ENCODE data around the gene RASEF.
"Not testable (repeated sequence)": the region's sequence is repeated elsewhere in the genome, so short reads cannot be mapped to it uniquely, and the experiment has no call there.

RASEF gene

GRCh38 chr9:83062651-83063527 is at the start of gene RASEF:
Gene RASEF, minus strand, starts transcription at chr9:83063142. Its CDS starts 275 bp downstream, at chr9:83062867.
- no peak for FAIRE-seq

- FAIRE-seq: no peak
These were observed 48.2 kb upstream of the RASEF start for GRCh38 chr9:83111169-83111568.

DNA sequence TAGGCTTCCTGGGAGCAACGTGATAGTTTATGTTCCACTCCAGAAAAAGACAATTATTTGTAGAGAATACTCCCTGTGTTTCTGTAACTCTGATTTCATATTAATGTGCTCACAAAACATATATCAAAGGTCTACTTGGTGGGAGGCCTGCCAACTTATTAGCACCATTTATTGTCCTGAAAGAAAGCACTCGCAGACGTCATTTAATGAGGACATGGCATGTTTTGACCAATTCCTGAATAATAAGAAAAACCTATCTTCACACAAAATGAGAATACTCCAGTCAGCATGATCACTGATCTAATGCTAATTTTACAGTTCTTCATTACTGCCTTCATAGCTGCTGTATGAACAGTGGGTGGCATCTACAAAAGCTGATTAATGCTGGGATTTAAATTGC is 46.4 kb upstream of the RASEF start:
- no peak for FAIRE-seq

- FAIRE-seq: no peak
These were observed 45.3 kb upstream of the RASEF start for GRCh38 chr9:83108208-83108607.

GRCh38 chr9:83106772-83107171 is 43.8 kb upstream of the RASEF start:
- no peak for FAIRE-seq

DNA sequence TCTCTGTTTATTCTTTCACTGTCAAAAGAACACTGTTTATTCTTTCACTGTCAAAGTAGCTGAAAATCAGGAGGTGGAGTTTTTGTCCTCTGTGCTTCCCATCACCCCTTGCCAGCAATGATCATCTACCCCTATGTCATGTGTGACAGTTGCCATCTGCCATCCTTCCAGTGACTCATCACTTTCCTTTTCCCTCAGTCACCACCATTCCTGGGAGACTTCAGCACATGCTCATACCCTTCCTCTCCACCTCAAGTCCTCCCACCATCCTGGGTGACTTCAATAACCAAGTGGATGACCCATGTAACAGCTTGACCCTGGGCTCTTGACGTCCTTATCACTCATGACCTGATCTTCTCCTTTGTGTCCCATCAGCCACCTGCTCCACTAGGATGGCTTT is 43.3 kb upstream of the RASEF start:
- no peak for FAIRE-seq

DNA sequence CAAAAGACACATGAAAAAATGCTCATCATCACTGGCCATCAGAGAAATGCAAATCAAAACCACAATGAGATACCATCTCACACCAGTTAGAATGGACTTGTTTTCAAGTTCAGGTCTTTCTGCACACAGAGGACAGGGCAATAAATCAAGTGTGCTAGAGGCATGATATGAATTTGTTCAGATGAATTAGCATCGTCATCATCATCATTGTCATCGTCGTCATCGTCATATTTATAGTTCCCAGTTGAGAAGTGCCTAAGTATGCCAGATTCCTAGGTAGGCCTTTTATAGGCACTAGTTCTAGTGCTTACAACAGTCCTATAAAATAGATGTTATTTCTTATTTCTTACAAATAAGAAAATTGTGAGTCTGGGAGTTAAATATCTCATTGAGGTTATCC is 34.7 kb upstream of the RASEF start:
- FAIRE-seq: no peak

DNA sequence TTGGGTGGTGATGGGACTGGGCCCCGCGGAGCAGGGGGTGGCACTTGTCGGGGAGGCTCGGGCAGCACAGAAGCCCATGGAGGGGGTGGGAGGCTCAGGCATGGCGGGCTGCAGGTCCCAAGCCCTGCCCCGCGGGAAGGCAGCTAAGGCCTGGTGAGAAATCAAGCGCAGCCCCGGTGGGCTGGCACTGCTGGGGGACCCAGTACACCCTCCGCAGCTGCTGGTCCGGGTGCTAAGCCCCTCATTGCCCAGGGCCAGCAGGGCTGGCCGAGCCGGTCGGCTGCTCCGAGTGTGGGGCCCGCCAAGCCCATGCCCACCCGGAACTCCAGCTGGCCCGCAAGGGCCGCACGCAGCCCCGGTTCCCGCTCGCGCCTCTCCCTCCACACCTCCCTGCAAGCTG is 30.4 kb upstream of the RASEF start:
- not testable (repeated sequence) for FAIRE-seq

DNA sequence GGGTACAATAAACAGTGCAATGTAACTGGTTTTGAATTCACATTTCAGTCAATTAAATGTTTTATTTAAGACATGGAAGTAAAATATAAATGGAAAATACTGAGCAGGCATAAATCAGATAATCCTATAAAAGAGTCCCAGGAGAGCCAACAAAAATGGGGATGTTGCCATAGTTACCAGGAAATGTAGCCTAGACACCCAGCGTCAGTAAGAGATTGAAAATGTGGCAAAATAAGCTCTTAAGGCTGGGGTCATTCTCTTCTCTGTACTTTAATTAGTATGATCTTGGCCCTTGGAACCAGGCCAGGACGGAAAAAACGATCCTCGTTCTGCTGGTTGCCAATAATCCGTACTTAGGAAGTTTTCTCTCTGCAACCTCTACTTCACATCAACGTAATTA is 18.9 kb upstream of the RASEF start:
- FAIRE-seq: no peak

DNA sequence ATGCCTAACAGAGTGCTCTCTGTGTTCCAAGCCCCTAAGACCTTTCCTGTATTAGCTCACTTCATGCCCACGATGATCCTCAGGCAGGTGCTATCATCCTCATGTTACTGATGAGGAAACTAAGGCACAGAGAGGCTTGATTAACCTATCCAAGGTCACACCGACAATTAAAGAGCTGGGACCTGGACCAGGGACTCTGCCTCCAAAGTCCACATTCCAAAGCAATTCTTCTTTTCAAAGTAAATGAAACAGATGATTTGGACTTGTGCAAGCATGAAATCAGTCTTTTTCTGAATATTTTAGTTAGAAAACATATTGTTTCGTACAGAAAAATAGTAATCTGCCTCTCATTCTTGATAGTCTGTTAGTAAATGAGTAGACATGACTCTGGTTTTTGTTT is 18.1 kb upstream of the RASEF start:
- no peak for FAIRE-seq

GRCh38 chr9:83075932-83076331 is 13.0 kb upstream of the RASEF start:
- not testable (repeated sequence) for FAIRE-seq

- not testable (repeated sequence) for FAIRE-seq
These were observed 9.6 kb upstream of the RASEF start for GRCh38 chr9:83072498-83072897.

- FAIRE-seq: no peak
These were observed 8.7 kb upstream of the RASEF start for GRCh38 chr9:83071626-83072025.

- FAIRE-seq: no peak
These were observed 7.3 kb upstream of the RASEF start for GRCh38 chr9:83070261-83070660.

DNA sequence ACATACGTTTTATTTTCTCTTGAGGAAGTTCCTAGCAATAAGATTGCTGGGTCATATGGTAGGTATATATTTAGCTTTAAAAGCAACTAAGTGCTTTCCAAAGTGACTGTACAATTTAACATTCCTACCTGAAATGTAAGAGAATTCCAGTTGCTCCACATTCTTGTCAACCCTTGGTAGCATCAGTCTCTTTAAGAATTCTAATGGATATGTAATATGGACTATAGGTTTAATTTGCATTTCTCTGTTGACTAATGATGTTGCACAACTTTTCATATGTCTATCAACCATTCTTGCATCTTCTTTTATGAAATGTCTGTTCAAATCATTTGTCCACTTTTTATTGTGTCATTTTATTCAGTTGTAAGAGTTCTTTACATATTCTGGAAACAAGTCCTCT is 6.7 kb upstream of the RASEF start:
- no peak for FAIRE-seq

- no peak for FAIRE-seq
These were observed 5.5 kb upstream of the RASEF start for GRCh38 chr9:83068414-83068813.

- FAIRE-seq: no peak
These were observed 4.6 kb upstream of the RASEF start for GRCh38 chr9:83067579-83067978.

DNA sequence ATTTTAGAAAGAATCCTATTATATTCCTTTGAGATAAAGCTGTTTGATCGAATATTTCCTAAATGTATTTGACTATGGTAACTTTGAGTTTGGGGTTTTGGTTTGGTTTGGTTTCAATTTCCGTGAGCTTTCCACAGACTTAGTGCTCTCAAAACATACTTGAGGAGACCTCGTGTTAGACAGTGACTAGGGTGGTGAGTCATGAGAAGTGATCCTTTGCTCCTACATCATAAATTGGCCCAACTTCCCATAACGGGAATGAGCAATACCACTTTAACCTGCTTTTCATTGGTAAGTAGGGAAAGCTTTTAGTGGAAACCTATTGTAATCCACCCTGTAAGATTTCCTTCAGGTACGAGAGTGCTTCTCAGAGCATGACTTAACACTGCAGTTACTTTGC is 3.8 kb upstream of the RASEF start:
- no peak for FAIRE-seq

GRCh38 chr9:83065233-83065632 is 2.3 kb upstream of the RASEF start:
- no peak for FAIRE-seq

- FAIRE-seq: no peak
These were observed 822 bp downstream of the RASEF start for GRCh38 chr9:83061990-83062650.

DNA sequence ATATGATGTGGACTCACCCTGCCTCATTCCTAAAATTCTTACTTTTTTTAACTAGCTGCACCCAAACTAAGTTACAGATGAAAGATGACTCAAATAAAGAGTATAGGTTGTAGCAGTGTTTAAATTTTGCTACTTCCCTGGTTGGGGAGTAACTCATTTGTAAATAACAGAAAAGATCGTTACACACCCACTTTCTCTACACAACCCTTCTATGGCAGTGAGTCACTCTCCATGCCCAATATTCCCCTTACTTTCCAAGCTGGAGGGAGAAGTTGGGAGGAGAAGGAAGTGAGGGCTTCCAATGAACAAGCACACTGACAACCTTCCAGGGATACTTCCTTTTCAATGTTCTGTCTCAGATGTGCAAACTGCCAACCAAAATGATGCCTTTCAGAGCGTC is 1.9 kb downstream of the RASEF start:
- FAIRE-seq: no peak

DNA sequence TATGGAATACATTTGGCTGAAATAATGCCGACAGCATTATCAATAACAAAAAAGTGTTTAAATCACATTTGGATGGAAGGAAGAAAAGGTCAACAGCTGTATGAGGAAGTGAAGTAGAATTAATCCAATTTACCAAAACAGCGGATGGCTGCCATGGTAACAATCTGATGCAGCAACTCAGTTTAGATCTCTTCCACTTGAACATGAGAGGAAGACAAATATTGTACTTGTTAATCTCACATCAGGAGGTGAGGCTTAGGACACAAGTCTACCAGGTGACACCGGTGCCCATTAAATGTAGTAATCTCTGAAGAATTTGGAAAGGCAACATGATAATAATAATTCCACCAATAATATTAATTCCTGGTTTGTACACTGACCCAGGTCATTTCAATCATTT is 2.4 kb downstream of the RASEF start:
- no peak for FAIRE-seq

DNA sequence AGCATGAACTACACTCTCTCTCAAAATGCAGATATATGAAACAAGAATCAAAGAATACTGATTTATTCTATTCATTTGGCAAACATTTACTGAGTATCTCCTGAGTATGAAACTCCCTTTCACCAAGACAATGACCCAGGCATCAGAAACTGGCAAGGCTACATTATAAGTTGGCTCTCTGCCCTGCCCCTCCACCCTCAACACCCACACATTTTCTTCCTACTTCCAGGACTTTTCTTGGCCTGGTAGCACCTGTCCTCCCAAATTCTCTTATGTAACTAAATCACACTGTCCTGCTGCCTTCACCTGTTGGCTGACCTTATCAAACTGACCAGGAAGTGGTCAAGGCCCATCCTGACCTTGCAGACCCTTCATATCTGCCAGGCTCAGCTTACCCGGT is 3.5 kb downstream of the RASEF start:
- FAIRE-seq: no peak

DNA sequence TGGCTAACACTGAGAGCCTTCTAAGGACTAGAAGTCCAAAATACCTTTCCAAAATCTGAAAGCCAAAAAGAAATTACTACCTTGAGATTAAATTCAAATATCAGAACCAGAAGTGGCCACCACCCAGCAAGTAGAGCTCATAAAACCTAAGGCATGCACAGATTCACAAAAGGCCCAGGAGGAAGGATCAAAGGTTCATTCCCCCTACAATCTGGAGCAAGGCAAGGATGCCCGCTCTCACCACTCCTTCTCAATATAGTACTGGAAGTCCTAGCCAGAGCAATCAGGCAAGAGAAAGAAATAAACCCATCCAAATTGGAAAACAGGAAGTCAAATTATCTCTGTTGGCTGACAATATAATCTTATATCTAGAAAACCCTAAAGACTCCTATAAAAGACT is 6.0 kb downstream of the RASEF start:
- FAIRE-seq: no peak

- no peak for FAIRE-seq
These were observed 6.8 kb downstream of the RASEF start for GRCh38 chr9:83056174-83056573.
